CD4-positive, CD25-positive, alpha-beta regulatory T cell (primary cell): Measurements from ENCODE around the gene TAF4. TPM values are rescaled to one million over a fixed set of nuclear protein-coding genes. Genes with fewer than 3 reads are reported as not detected.

ENCODE experiments used
- ATAC-seq, 2 donors: fragments of 150-1000 bp; cut with Tn5 transposase; one replicate each; pipeline ENCODE4 v1.10.0; 2021; ENCODE audit warnings: low read depth in 2 of 2, moderate number of reproducible peaks in 2 of 2, moderate library complexity in 1 of 2
- DNase-seq, 3 donors: peaks; one replicate each; pipeline versions ENCODE4 v3.0.0 to v3.0.0-alpha.2; 2012 to 2022; ENCODE audit warnings: mixed read lengths in 1 of 3
- H3K27ac ChIP-seq: one replicate; pipeline ENCODE4 v1.7.0; 2013; ENCODE audit warnings: mild to moderate bottlenecking, low read length; ENCODE audit not compliant: insufficient read depth, poor library complexity, severe bottlenecking
- H3K27me3 ChIP-seq: one replicate; pipeline ENCODE4 v1.7.0; 2013; ENCODE audit warnings: low read length; ENCODE audit not compliant: control insufficient read depth, insufficient read depth
- H3K36me3 ChIP-seq: one replicate; pipeline ENCODE4 v1.7.0; 2013; ENCODE audit warnings: mild to moderate bottlenecking, low read length, moderate library complexity; ENCODE audit not compliant: control insufficient read depth, insufficient read depth
- H3K4me1 ChIP-seq: 2 replicates; pipeline ENCODE4 v1.7.0; 2013; ENCODE audit warnings: mild to moderate bottlenecking, low read length; ENCODE audit not compliant: insufficient read depth, control insufficient read depth, poor library complexity, severe bottlenecking
- H3K4me3 ChIP-seq: one replicate; pipeline ENCODE4 v1.7.0; 2013; ENCODE audit warnings: low read depth, mild to moderate bottlenecking, low read length, moderate library complexity
- H3K9me3 ChIP-seq, 2 experiments: 1 replicate in 1 of 2; 2 replicates in 1 of 2; pipeline ENCODE4 v1.7.0; 2013; ENCODE audit warnings: low read length in 2 of 2, mild to moderate bottlenecking in 1 of 2, moderate library complexity in 1 of 2; ENCODE audit not compliant: control insufficient read depth in 2 of 2
- H3K27ac Mint-ChIP-seq, 3 donors: one replicate each; pipeline ENCODE4 v1.8.0; 2020 to 2022; ENCODE audit warnings: mild to moderate bottlenecking in 3 of 3, mixed read lengths in 3 of 3, moderate library complexity in 2 of 3
- H3K27me3 Mint-ChIP-seq: one replicate; pipeline ENCODE4 v1.8.0; 2022; ENCODE audit warnings: mild to moderate bottlenecking, mixed read lengths
- H3K36me3 Mint-ChIP-seq: one replicate; pipeline ENCODE4 v1.8.0; 2020; ENCODE audit warnings: mixed read lengths
- H3K4me1 Mint-ChIP-seq, 4 donors: one replicate each; pipeline ENCODE4 v1.8.0; 2020 to 2022; ENCODE audit warnings: mixed read lengths in 4 of 4, mild to moderate bottlenecking in 1 of 4
- H3K4me3 Mint-ChIP-seq, 4 donors: one replicate each; pipeline ENCODE4 v1.8.0; 2020 to 2022; ENCODE audit warnings: mild to moderate bottlenecking in 4 of 4, mixed read lengths in 4 of 4, moderate library complexity in 3 of 4
- H3K9me3 Mint-ChIP-seq, 7 donors: one replicate each; pipeline ENCODE4 v1.8.0; 2020 to 2022; ENCODE audit warnings: mixed read lengths in 7 of 7, mild to moderate bottlenecking in 3 of 7, moderate library complexity in 2 of 7
- polyA plus RNA-seq, 4 donors: library from polyadenylated mRNA; unstranded; fragments of 300-500 nt; fragmentation: Illumina TruSeq; gene quantifications; one replicate each; pipeline ENCODE4 v1.2.3, GENCODE V29; 2021
- total RNA-seq: library from RNA; stranded (reverse); gene quantifications from one replicate; pipeline ENCODE4 v1.2.3, GENCODE V29; 2022

The TAF4 gene
- total and polyA plus RNA-seq, 5 donors from 2014 or later = 0.76 to 20.4 (median 0.91) TPM

GRCh38 chr20:62031462-62032092, 34.1 kb downstream of the TAF4 start:
- ATAC-seq = no peak
- H3K27ac Mint-ChIP-seq = peak overlapping the region; percentile 87 to 97 (median 90)
- H3K36me3 Mint-ChIP-seq = no peaks in the 10 kb centered on the region
- peak overlapping the region in 2 of 4 donors; percentile 11 to 58 for H3K4me3 Mint-ChIP-seq
- no peaks in the 10 kb centered on the region for H3K27me3 Mint-ChIP-seq
- no peaks in the 10 kb centered on the region for H3K9me3 Mint-ChIP-seq
- no peak overlapping the region for H3K4me3 ChIP-seq
- peaks cover 22 to 68% (median 38%) of the 10 kb centered on the region in 4 donors for H3K4me1 Mint-ChIP-seq
- H3K27me3 ChIP-seq = no peaks in the 10 kb centered on the region
- H3K9me3 ChIP-seq = no peaks in the 10 kb centered on the region
- no peak for DNase-seq
- H3K36me3 ChIP-seq = no peaks in the 10 kb centered on the region
- no peak overlapping the region for H3K27ac ChIP-seq
- H3K4me1 ChIP-seq = peaks cover 16% of the 10 kb centered on the region

- H3K4me3 Mint-ChIP-seq = peak overlapping the region in 3 of 4 donors; percentile 11 to 58 (median 18)
- Histone ChIP-seq H3K4me3 (peak overlapping the region; percentile 27), H3K9me3 (no peaks in the 10 kb centered on the region), H3K4me1 (peaks cover 16% of the 10 kb centered on the region), H3K27me3 (no peaks in the 10 kb centered on the region), H3K36me3 (no peaks in the 10 kb centered on the region), H3K27ac (no peak overlapping the region)
- H3K27me3 Mint-ChIP-seq = no peaks in the 10 kb centered on the region
- H3K36me3 Mint-ChIP-seq = peaks cover 3% of the 10 kb centered on the region
- ATAC-seq = peak; percentile 66 to 81
- peak overlapping the region; percentile 87 to 97 (median 90) for H3K27ac Mint-ChIP-seq
- peaks cover 18 to 71% (median 40%) of the 10 kb centered on the region in 4 donors for H3K4me1 Mint-ChIP-seq
- peak in 2 of 3 donors; percentile 35 to 69 for DNase-seq
- H3K9me3 Mint-ChIP-seq = no peaks in the 10 kb centered on the region
Observed at GRCh38 chr20:62030834-62031434, 34.7 kb downstream of the TAF4 start.

- Histone ChIP-seq H3K27me3 (no peaks in the 10 kb centered on the region), H3K27ac (no peak overlapping the region), H3K4me1 (peaks cover 16% of the 10 kb centered on the region), H3K9me3 (no peaks in the 10 kb centered on the region), H3K36me3 (no peaks in the 10 kb centered on the region), H3K4me3 (no peak overlapping the region)
- peaks cover 20 to 74% (median 43%) of the 10 kb centered on the region in 4 donors for H3K4me1 Mint-ChIP-seq
- no peaks in the 10 kb centered on the region for H3K27me3 Mint-ChIP-seq
- ATAC-seq (no peak), DNase-seq (no peak)
- H3K27ac Mint-ChIP-seq = peak overlapping the region; percentile 87 to 97 (median 90)
- H3K9me3 Mint-ChIP-seq = no peaks in the 10 kb centered on the region
- peak overlapping the region in 1 of 4 donors; percentile 11 for H3K4me3 Mint-ChIP-seq
- H3K36me3 Mint-ChIP-seq = peaks cover 8% of the 10 kb centered on the region
Observed at GRCh38 chr20:62030357-62030756, 35.3 kb downstream of the TAF4 start.

- H3K4me3 Mint-ChIP-seq = peak overlapping the region in 1 of 4 donors; percentile 16
- ATAC-seq = no peak
- Histone ChIP-seq H3K27me3 (no peaks in the 10 kb centered on the region), H3K4me1 (peaks cover 16% of the 10 kb centered on the region), H3K9me3 (no peaks in the 10 kb centered on the region), H3K36me3 (no peaks in the 10 kb centered on the region), H3K4me3 (no peak overlapping the region), H3K27ac (no peak overlapping the region)
- H3K4me1 Mint-ChIP-seq = peaks cover 20 to 74% (median 44%) of the 10 kb centered on the region in 4 donors
- peaks cover 10% of the 10 kb centered on the region for H3K36me3 Mint-ChIP-seq
- DNase-seq = no peak
- H3K27ac Mint-ChIP-seq = peak overlapping the region in 1 of 3 donors; percentile 52
- H3K27me3 Mint-ChIP-seq = no peaks in the 10 kb centered on the region
- no peaks in the 10 kb centered on the region for H3K9me3 Mint-ChIP-seq
Observed at GRCh38 chr20:62029949-62030348, 35.7 kb downstream of the TAF4 start.

GRCh38 chr20:62029296-62029695, 36.4 kb downstream of the TAF4 start:
- no peaks in the 10 kb centered on the region for H3K9me3 ChIP-seq
- Mint-ChIP-seq H3K27ac (peak overlapping the region in 1 of 3 donors; percentile 81), H3K27me3 (no peaks in the 10 kb centered on the region), H3K4me1 (peaks cover 20 to 76% (median 48%) of the 10 kb centered on the region in 4 donors), H3K4me3 (no peak overlapping the region), H3K36me3 (peaks cover 10% of the 10 kb centered on the region), H3K9me3 (no peaks in the 10 kb centered on the region)
- no peaks in the 10 kb centered on the region for H3K27me3 ChIP-seq
- no peaks in the 10 kb centered on the region for H3K36me3 ChIP-seq
- peaks cover 16% of the 10 kb centered on the region for H3K4me1 ChIP-seq
- no peak overlapping the region for H3K4me3 ChIP-seq
- ATAC-seq = no peak
- DNase-seq = no peak
- no peak overlapping the region for H3K27ac ChIP-seq

- H3K9me3 ChIP-seq = no peaks in the 10 kb centered on the region
- H3K27ac ChIP-seq = no peak overlapping the region
- Mint-ChIP-seq H3K4me1 (peaks cover 20 to 73% (median 49%) of the 10 kb centered on the region in 4 donors), H3K27me3 (no peaks in the 10 kb centered on the region), H3K4me3 (no peak overlapping the region), H3K36me3 (peaks cover 10% of the 10 kb centered on the region), H3K27ac (peak overlapping the region in 1 of 3 donors; percentile 46), H3K9me3 (no peaks in the 10 kb centered on the region)
- no peak for DNase-seq
- H3K4me3 ChIP-seq = no peak overlapping the region
- H3K4me1 ChIP-seq = peaks cover 16% of the 10 kb centered on the region
- no peaks in the 10 kb centered on the region for H3K27me3 ChIP-seq
- ATAC-seq = no peak
- H3K36me3 ChIP-seq = no peaks in the 10 kb centered on the region
Observed at GRCh38 chr20:62028384-62028783, 37.3 kb downstream of the TAF4 start.

- no peak overlapping the region for H3K4me3 ChIP-seq
- H3K4me1 ChIP-seq = peaks cover 16% of the 10 kb centered on the region
- Mint-ChIP-seq H3K27ac (peak overlapping the region in 1 of 3 donors; percentile 66), H3K27me3 (no peaks in the 10 kb centered on the region), H3K4me3 (no peak overlapping the region), H3K4me1 (peaks cover 20 to 72% (median 45%) of the 10 kb centered on the region in 4 donors), H3K9me3 (no peaks in the 10 kb centered on the region), H3K36me3 (peaks cover 10% of the 10 kb centered on the region)
- ATAC-seq = no peak
- no peak for DNase-seq
- H3K27ac ChIP-seq = no peak overlapping the region
- H3K9me3 ChIP-seq = no peaks in the 10 kb centered on the region
- no peaks in the 10 kb centered on the region for H3K36me3 ChIP-seq
- H3K27me3 ChIP-seq = no peaks in the 10 kb centered on the region
Observed at GRCh38 chr20:62027698-62028321, 37.9 kb downstream of the TAF4 start.
